GM19025 (cell line): ENCODE results near the gene SMAD6.

Experiments
- ATAC-seq: cut with Tn5 transposase; IDR thresholded peaks from one replicate; pipeline ENCODE4 v1.9.1; 2021; ENCODE audit warnings: mild to moderate bottlenecking, low read depth, moderate library complexity; ENCODE audit not compliant: unreplicated experiment

SMAD6 gene

GRCh38 chr15:66768987-66769386 is 67.0 kb downstream of the SMAD6 start:
- ATAC-seq = no peak

GRCh38 chr15:66770518-66771350 is 68.7 kb downstream of the SMAD6 start:
- no peak for ATAC-seq

GRCh38 chr15:66771351-66771650 is 69.3 kb downstream of the SMAD6 start:
- ATAC-seq = no peak

GRCh38 chr15:66772604-66773128 is 70.6 kb downstream of the SMAD6 start:
- ATAC-seq = no peak

GRCh38 chr15:66773129-66773873 is 71.3 kb downstream of the SMAD6 start:
- ATAC-seq = no peak

GRCh38 chr15:66774001-66774814 is 72.2 kb downstream of the SMAD6 start:
- no peak for ATAC-seq

- ATAC-seq = no peak
These were observed 73.4 kb downstream of the SMAD6 start for GRCh38 chr15:66775127-66776105.

GRCh38 chr15:66777054-66777453 is 75.0 kb downstream of the SMAD6 start:
- ATAC-seq = no peak

- ATAC-seq = no peak
These were observed 75.7 kb downstream of the SMAD6 start for GRCh38 chr15:66777596-66778313.

GRCh38 chr15:66778314-66778665 is 76.3 kb downstream of the SMAD6 start:
- ATAC-seq = no peak

GRCh38 chr15:66778716-66779115 is 76.7 kb downstream of the SMAD6 start:
- ATAC-seq = no peak

- ATAC-seq = no peak
These were observed 77.4 kb downstream of the SMAD6 start for GRCh38 chr15:66779331-66780009.

GRCh38 chr15:66780172-66780972 is 78.3 kb downstream of the SMAD6 start:
- ATAC-seq = no peak

- no peak for ATAC-seq
These were observed 79.1 kb downstream of the SMAD6 start for GRCh38 chr15:66780973-66781718.

GRCh38 chr15:66782785-66783184 is 80.7 kb downstream of the SMAD6 start:
- ATAC-seq = no peak

GRCh38 chr15:66783314-66783713 is 81.3 kb downstream of the SMAD6 start:
- ATAC-seq = no peak

- ATAC-seq = no peak
These were observed 81.7 kb downstream of the SMAD6 start for GRCh38 chr15:66783725-66784124.
